Smooth muscle cell (in vitro differentiated cells): ENCODE results near the gene IL25. TPM values are rescaled to one million over a fixed set of nuclear protein-coding genes. Genes with fewer than 3 reads are reported as not detected.
"Not testable (repeated sequence)": the region's sequence is repeated elsewhere in the genome, so short reads cannot be mapped to it uniquely, and the experiment has no call there.

ENCODE experiments used
- DNase-seq: peaks from one replicate; lab custom pipeline; 2025; ENCODE audit not compliant: unreplicated experiment; lab: John Stamatoyannopoulos, UW
- H2AFZ ChIP-seq: fragments of 200-600 bp; sonication (generic); 2 replicates; pipeline ENCODE4 v1.6.0; 2016; ENCODE audit warnings: antibody characterized with exemption, low read depth, mild to moderate bottlenecking
- H3F3A ChIP-seq: fragments of 200-600 bp; sonication (generic); 2 replicates; pipeline ENCODE4 v1.6.0; 2017; ENCODE audit warnings: antibody characterized with exemption, low read depth
- H3K27ac ChIP-seq: fragments of 200-600 bp; sonication (generic); 2 replicates; pipeline ENCODE4 v1.5.1; 2016; ENCODE audit warnings: low read depth, mild to moderate bottlenecking
- H3K27me3 ChIP-seq: fragments of 200-600 bp; sonication (generic); 2 replicates; pipeline ENCODE4 v1.6.1; 2016; ENCODE audit warnings: low read depth, mild to moderate bottlenecking
- H3K36me3 ChIP-seq: fragments of 200-600 bp; sonication (generic); 2 replicates; pipeline ENCODE4 v1.5.1; 2016; ENCODE audit warnings: low read depth
- H3K4me1 ChIP-seq: fragments of 200-600 bp; sonication (generic); 2 replicates; pipeline ENCODE4 v1.5.1; 2016; ENCODE audit warnings: low read depth
- H3K4me2 ChIP-seq: fragments of 200-600 bp; sonication (generic); 2 replicates; pipeline ENCODE4 v1.6.0; 2016; ENCODE audit warnings: mild to moderate bottlenecking
- H3K4me3 ChIP-seq: fragments of 200-600 bp; sonication (generic); 2 replicates; pipeline ENCODE4 v1.5.1; 2016; ENCODE audit warnings: mild to moderate bottlenecking
- H3K79me2 ChIP-seq: fragments of 200-600 bp; sonication (generic); 2 replicates; pipeline ENCODE4 v1.6.0; 2016; ENCODE audit warnings: low read depth, mild to moderate bottlenecking
- H3K9ac ChIP-seq: fragments of 200-600 bp; sonication (generic); 2 replicates; pipeline ENCODE4 v1.6.0; 2016; ENCODE audit warnings: low read depth
- H3K9me3 ChIP-seq: fragments of 200-600 bp; sonication (generic); replicated peaks from 2 replicates; pipeline ENCODE4 v1.5.1; 2016; ENCODE audit warnings: low read depth
- H4K20me1 ChIP-seq: fragments of 200-600 bp; sonication (generic); 2 replicates; pipeline ENCODE4 v1.6.0; 2016; ENCODE audit warnings: low read depth
- WGBS: methylation state at CpG from one replicate; pipeline ENCODE4 v1.1.7; 2016; ENCODE audit warnings: low lambda C conversion rate; 5-methylcytosine and 5-hydroxymethylcytosine counted together
- polyA plus RNA-seq: library from polyadenylated mRNA; unstranded; fragments of >200 nt; fragmentation: Nextera tagmentation; extraction: Ambion mirVana; gene quantifications from 2 replicates; pipeline ENCODE4 v1.2.1, GENCODE V29; 2016
- total RNA-seq: library from RNA; depleted of rRNA; stranded (reverse); fragments of >200 nt; gene quantifications from 2 replicates; pipeline ENCODE4 v1.2.3, GENCODE V29; 2014
- TF ChIP-seq, protein P1 (sequence below): fragments of 200-600 bp; sonication (generic); IDR thresholded peaks from 2 replicates; pipeline ENCODE4 v1.5.1; 2017; ENCODE audit warnings: borderline replicate concordance, mild to moderate bottlenecking, antibody characterized with exemption; ENCODE audit not compliant: insufficient read depth, poor library complexity, severe bottlenecking

Gene IL25
- total and polyA plus RNA-seq, 2 experiments from 2014 or later, result not detected

GRCh38 chr14:23389396-23389795, 16.8 kb downstream of the IL25 start:
- H2AFZ ChIP-seq, result no peak overlapping the region
- no peak overlapping the region for H3K27ac ChIP-seq
- no peaks in the 10 kb centered on the region for H3K36me3 ChIP-seq
- H3K27me3 ChIP-seq, result no peaks in the 10 kb centered on the region
- H3K4me2 ChIP-seq, result no peak overlapping the region
- H4K20me1 ChIP-seq, result no peaks in the 10 kb centered on the region
- no peaks in the 10 kb centered on the region for H3K4me1 ChIP-seq
- TF ChIP-seq, protein P1, sequence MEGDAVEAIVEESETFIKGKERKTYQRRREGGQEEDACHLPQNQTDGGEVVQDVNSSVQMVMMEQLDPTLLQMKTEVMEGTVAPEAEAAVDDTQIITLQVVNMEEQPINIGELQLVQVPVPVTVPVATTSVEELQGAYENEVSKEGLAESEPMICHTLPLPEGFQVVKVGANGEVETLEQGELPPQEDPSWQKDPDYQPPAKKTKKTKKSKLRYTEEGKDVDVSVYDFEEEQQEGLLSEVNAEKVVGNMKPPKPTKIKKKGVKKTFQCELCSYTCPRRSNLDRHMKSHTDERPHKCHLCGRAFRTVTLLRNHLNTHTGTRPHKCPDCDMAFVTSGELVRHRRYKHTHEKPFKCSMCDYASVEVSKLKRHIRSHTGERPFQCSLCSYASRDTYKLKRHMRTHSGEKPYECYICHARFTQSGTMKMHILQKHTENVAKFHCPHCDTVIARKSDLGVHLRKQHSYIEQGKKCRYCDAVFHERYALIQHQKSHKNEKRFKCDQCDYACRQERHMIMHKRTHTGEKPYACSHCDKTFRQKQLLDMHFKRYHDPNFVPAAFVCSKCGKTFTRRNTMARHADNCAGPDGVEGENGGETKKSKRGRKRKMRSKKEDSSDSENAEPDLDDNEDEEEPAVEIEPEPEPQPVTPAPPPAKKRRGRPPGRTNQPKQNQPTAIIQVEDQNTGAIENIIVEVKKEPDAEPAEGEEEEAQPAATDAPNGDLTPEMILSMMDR, result no peak
- H3F3A ChIP-seq, result no peaks in the 10 kb centered on the region
- H3K79me2 ChIP-seq, result no peaks in the 10 kb centered on the region
- no peak overlapping the region for H3K4me3 ChIP-seq
- H3K9me3 ChIP-seq, result no peaks in the 10 kb centered on the region
- H3K9ac ChIP-seq, result no peak overlapping the region
- no peak for DNase-seq
- WGBS, result 89% methylated on average over 12 of the region's 12 CpGs

DNA sequence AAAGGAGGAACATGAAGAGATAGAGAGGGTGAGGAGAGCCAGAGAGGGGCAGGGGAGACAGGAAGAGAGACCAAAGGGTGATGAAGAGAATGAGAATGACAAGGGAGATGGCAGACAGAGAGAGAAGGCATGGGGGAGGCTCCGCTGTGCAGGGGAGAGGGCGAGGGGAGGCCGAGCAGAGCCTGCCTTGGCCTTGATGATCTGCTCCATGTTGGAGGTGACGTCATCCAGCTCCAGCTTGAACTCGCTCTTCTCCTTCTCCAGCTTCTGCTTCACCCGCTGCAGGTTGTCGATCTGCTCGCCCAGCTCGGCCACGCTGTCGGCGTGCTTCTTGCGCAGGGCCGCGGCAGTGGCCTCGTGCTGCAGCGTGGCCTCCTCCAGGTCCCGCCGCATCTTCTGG, 17.3 kb downstream of the IL25 start:
- H2AFZ ChIP-seq, H3F3A ChIP-seq, H3K27me3 ChIP-seq, H3K36me3 ChIP-seq, H3K79me2 ChIP-seq, H3K9ac ChIP-seq, H3K4me1 ChIP-seq, H3K9me3 ChIP-seq, H3K4me3 ChIP-seq, DNase-seq, H3K27ac ChIP-seq, H3K4me2 ChIP-seq, H4K20me1 ChIP-seq: not testable (repeated sequence)
- 93% methylated on average over 2 of the region's 19 CpGs for WGBS

DNA sequence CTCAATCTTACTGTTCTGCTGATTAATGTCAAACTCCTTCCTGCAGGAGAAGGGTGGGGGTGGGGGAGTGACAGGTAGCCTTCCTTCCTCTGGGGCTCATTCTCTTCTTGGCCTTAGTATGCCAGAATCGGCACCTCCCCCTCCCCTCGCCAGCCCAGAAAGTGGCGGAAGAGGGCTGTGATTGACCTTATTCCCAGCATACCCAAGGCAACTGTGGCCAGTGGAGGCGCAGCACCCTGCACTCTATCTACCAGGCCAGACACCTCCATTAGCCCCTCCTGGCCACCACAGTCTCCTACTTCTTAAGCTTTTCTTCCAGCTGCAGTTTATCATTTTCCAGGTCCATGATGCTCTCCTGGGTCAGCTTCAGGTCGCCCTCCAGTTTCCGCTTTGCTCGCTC, 20.0 kb downstream of the IL25 start:
- 78% methylated on average over 7 of the region's 7 CpGs for WGBS
- TF ChIP-seq, protein P1, result no peak
- Histone ChIP-seq H3K4me1 (no peaks in the 10 kb centered on the region), H3K9ac (no peak overlapping the region), H3K4me2 (no peak overlapping the region), H3K36me3 (no peaks in the 10 kb centered on the region), H3K9me3 (no peaks in the 10 kb centered on the region), H3F3A (no peaks in the 10 kb centered on the region), H2AFZ (no peak overlapping the region), H3K27me3 (no peaks in the 10 kb centered on the region), H4K20me1 (no peaks in the 10 kb centered on the region), H3K27ac (no peak overlapping the region), H3K4me3 (no peak overlapping the region), H3K79me2 (no peaks in the 10 kb centered on the region)
- DNase-seq, result no peak

DNA sequence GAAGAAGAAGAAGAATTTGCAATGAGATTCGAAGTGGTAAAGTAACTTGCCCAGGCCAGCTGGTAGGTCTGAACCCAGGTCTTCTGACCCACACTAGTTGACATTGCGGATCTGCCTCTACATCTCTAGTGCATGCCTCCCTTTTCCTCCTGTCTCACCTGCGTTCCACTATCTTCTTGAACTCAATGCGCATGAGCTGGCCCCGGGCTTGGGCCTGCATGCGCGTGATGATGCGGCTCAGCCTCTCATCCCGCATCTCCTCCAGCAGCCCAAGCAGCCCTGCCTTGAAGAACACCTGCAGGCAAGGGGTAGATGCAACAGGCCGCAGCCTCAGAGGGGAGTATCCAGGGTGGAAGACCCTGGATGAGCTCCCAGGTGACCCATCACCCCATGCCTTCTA, 23.5 kb downstream of the IL25 start:
- no peaks in the 10 kb centered on the region for H3K36me3 ChIP-seq
- H3K9me3 ChIP-seq, result no peaks in the 10 kb centered on the region
- H3K4me1 ChIP-seq, result no peaks in the 10 kb centered on the region
- H4K20me1 ChIP-seq, result no peaks in the 10 kb centered on the region
- H2AFZ ChIP-seq, result no peak overlapping the region
- H3K27ac ChIP-seq, result no peak overlapping the region
- H3K79me2 ChIP-seq, result no peaks in the 10 kb centered on the region
- H3K4me2 ChIP-seq, result no peak overlapping the region
- H3F3A ChIP-seq, result no peaks in the 10 kb centered on the region
- no peak overlapping the region for H3K9ac ChIP-seq
- TF ChIP-seq, protein P1, result no peak
- no peak for DNase-seq
- no peak overlapping the region for H3K4me3 ChIP-seq
- no peaks in the 10 kb centered on the region for H3K27me3 ChIP-seq
- 93% methylated on average over 10 of the region's 10 CpGs for WGBS
